ENCODE data around the gene TRAK1. TPM values are rescaled to one million over a fixed set of nuclear protein-coding genes. Genes with fewer than 3 reads are reported as not detected.
A peak's percentile ranks its signal among the peaks of the same experiment; 100 is the strongest.

The TRAK1 gene
- polyA plus RNA-seq, 1 donor: 36.2 TPM

DNA sequence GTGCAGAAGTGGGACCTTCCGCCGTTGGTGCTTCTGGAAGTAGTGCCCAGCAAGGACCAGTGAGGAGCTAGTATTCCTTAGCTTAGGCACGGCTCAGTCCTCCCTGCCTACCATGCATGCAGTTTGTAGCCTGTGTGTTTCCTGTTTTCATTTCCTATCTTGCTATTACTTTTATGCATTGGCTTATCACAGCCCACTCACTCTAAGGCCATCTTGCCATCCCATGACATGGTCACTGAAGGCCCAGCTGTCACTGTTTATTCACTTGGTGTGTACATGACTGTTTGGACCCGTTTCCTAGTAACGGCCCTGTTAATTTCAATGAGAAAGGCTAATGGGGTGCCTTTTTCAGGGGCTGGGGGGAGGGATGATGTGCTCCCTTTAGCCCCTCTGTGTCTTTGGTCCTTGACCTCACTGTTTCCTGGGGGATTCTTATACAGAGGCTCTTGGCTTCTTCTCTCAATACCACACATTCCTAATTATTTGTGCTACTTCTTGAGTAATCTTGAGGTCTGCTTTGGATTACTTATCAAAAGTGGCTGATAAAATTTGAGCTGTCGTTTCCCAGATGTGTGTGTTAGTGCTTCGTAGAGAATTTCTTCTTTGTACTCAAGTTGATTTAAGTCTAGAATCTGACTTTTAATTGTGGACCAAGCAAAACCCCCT is 24.5 kb upstream of the TRAK1 start:
- peak overlapping the region; percentile 43 for H3K27ac ChIP-seq (ENCODE audit: low read length)
- H3K4me3 ChIP-seq (ENCODE audit: low read length): no peak overlapping the region
- no peaks in the 10 kb centered on the region for H3K36me3 ChIP-seq (ENCODE audit: control insufficient read depth, insufficient read depth, low read length)
- no CpG with 5 or more reads among the region's 7 CpGs for WGBS (ENCODE audit: insufficient coverage, low lambda C conversion rate)
- DNase-seq: peak; percentile 64 to 75
- no peaks in the 10 kb centered on the region for H3K27me3 ChIP-seq (ENCODE audit: control insufficient read depth, insufficient read depth, low read length)
- H3K9me3 ChIP-seq (ENCODE audit: control insufficient read depth, low read depth, low read length): no peaks in the 10 kb centered on the region
- H3K4me1 ChIP-seq (ENCODE audit: control insufficient read depth, insufficient read depth, low read length): peaks cover 25% of the 10 kb centered on the region

DNA sequence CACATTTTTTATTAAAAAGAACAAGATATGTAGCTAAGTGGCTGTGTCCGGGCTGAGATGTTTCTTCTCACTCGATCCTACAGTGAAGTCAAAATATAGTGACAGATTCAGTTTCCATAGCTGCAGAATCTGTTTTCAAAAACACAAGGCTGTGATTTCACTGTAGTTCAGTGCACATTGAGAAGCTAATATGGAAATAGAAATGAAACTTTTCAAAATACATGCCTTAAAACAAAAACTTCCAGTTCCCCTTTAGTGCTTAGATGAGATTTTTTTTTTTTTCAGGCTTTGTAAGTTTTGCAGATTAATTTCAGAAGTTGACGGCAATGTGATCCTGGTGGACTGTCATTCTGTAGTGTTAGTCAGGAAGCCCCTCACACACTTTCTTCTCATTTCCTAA is 23.8 kb upstream of the TRAK1 start:
- 10% methylated on average over 2 of the region's 3 CpGs for WGBS (ENCODE audit: insufficient coverage, low lambda C conversion rate)
- Histone ChIP-seq H3K27me3 (ENCODE audit: control insufficient read depth, insufficient read depth, low read length) (no peaks in the 10 kb centered on the region), H3K4me1 (ENCODE audit: control insufficient read depth, insufficient read depth, low read length) (peaks cover 20% of the 10 kb centered on the region), H3K27ac (ENCODE audit: low read length) (peak overlapping the region; percentile 48), H3K36me3 (ENCODE audit: control insufficient read depth, insufficient read depth, low read length) (no peaks in the 10 kb centered on the region), H3K9me3 (ENCODE audit: control insufficient read depth, low read depth, low read length) (no peaks in the 10 kb centered on the region), H3K4me3 (ENCODE audit: low read length) (no peak overlapping the region)
- peak in 1 of 2 donors; percentile 64 for DNase-seq

DNA sequence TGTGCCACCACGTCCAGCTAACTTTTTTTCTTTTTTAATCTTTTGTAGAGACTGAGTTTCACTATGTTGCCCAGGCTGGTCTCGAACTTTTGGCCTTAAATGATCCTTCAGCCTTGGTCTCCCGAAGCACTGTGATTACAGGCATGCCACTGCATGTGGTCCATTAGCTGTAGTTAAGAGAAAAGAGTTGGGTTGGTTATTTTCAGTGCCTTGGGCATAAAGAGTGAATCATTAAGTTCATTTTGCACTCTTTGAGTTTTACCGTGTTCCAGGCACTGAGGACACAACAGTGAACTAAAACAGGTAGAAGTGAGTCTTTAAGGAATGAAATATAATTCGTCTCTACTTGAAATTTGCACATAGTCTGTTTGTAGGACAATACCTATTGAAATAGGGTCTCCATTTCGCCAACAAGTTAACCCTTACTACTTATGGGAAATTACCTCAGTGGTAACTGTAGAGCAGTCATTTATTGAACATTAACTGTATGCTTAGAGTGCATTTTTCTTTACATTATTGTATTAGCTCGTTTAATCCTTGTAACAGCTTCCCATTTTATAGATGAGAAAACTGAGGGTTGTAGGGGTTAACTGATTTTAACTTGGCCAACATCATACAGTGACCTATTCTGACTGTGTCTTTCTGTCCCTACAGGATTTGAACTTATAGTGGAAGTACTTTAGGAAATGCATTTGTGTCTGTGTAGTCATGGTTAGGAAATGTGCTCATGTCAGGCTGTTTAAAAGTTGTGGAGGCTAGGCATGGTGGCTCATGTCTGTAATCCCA is 22.7 kb upstream of the TRAK1 start:
- Histone ChIP-seq H3K4me1 (ENCODE audit: control insufficient read depth, insufficient read depth, low read length) (peaks cover 22% of the 10 kb centered on the region), H3K9me3 (ENCODE audit: control insufficient read depth, low read depth, low read length) (no peaks in the 10 kb centered on the region), H3K27me3 (ENCODE audit: control insufficient read depth, insufficient read depth, low read length) (no peaks in the 10 kb centered on the region), H3K36me3 (ENCODE audit: control insufficient read depth, insufficient read depth, low read length) (no peaks in the 10 kb centered on the region), H3K27ac (ENCODE audit: low read length) (no peak overlapping the region), H3K4me3 (ENCODE audit: low read length) (no peak overlapping the region)
- no peak for DNase-seq
- WGBS (ENCODE audit: insufficient coverage, low lambda C conversion rate): 90% methylated on average over 2 of the region's 7 CpGs

DNA sequence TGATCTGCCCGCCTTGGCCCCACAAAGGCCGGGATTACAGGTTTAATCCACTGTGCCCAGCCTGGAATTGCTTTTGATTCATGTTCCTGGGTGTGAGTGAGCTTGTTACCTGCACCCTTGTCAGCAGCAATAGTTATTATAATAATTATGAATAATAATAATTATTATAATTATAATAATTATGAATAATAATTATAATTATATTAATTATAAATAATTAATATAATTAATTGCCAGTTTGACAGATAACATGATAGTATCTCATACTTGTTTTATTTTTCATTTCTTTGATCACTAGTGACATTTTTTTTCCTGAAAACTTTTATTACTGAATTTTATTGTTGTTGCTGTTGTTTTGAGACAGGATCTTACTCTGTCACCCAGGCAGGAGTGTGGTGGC is 21.1 kb upstream of the TRAK1 start:
- DNase-seq: no peak
- H3K4me3 ChIP-seq (ENCODE audit: low read length): no peak overlapping the region
- H3K36me3 ChIP-seq (ENCODE audit: control insufficient read depth, insufficient read depth, low read length): no peaks in the 10 kb centered on the region
- no peak overlapping the region for H3K27ac ChIP-seq (ENCODE audit: low read length)
- peaks cover 22% of the 10 kb centered on the region for H3K4me1 ChIP-seq (ENCODE audit: control insufficient read depth, insufficient read depth, low read length)
- H3K9me3 ChIP-seq (ENCODE audit: control insufficient read depth, low read depth, low read length): no peaks in the 10 kb centered on the region
- WGBS (ENCODE audit: insufficient coverage, low lambda C conversion rate): no CpG with 5 or more reads among the region's 2 CpGs
- no peaks in the 10 kb centered on the region for H3K27me3 ChIP-seq (ENCODE audit: control insufficient read depth, insufficient read depth, low read length)

DNA sequence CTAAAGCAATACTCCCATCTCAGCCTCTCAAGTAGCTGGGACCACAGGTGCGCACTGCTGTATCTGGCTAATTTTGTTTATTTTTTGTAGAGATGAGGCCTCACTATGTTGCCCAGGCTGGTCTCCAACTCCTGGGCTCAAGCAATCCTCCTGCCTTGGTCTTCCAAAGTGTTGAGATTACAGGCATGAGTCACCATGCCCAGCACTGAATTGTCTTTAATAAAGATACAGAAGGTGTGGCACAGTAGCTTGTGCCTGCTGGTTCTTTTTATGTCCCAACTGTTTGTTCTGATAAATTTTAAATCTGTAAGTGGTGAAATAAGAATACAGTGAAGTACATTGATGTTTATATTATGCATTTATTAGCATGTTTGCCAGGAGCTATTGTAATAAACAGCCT is 20.6 kb upstream of the TRAK1 start:
- H3K9me3 ChIP-seq (ENCODE audit: control insufficient read depth, low read depth, low read length): no peaks in the 10 kb centered on the region
- H3K36me3 ChIP-seq (ENCODE audit: control insufficient read depth, insufficient read depth, low read length): no peaks in the 10 kb centered on the region
- no peak overlapping the region for H3K27ac ChIP-seq (ENCODE audit: low read length)
- H3K4me1 ChIP-seq (ENCODE audit: control insufficient read depth, insufficient read depth, low read length): peaks cover 22% of the 10 kb centered on the region
- H3K27me3 ChIP-seq (ENCODE audit: control insufficient read depth, insufficient read depth, low read length): no peaks in the 10 kb centered on the region
- peak in 1 of 2 donors; percentile 27 for DNase-seq
- H3K4me3 ChIP-seq (ENCODE audit: low read length): no peak overlapping the region
- no CpG with 5 or more reads among the region's 1 CpG for WGBS (ENCODE audit: insufficient coverage, low lambda C conversion rate)

DNA sequence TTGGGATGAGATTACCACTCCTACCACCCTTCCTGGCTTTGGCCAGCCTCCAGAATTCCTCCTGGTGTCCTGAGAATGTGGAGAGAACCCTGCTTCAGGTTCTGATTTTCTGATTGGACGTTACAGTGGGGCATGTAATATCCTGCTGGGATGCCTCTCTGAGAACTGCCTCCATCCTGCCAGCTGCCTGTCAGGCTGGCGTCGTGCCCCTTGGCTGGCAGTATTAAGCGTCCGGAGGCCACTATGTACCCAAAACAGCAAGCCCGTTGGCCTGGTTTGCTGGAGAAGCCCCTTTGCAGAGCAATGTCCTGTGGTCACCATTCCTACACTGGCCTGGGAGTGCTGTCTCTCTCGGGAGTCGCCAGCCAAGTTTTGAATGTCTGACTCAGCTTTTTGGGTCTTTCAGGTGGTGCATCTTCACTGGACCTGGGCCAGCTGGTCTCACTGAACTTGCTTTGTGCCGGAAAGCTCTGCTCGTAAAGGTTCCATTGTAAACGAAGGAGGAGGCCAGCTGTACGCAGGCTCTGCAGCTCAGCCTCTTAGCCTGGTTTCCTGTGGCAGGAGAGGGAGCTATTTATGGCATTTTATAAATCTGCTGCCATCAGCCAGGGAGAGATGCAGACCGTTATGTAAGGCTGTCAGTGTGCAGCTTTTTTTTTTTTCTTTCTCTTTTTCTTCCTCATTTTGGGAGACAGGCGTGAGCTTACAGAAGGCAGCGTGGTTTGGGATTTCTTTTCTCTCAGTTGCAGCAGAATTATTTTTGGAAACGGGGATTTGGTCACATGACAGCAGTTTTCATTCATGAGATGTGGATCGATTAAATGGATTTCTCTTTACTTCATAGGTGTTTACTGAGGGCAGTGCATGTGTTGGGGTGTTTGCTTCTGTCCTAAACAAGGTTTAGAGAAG is 19.0 kb upstream of the TRAK1 start:
- Histone ChIP-seq H3K9me3 (ENCODE audit: control insufficient read depth, low read depth, low read length) (no peaks in the 10 kb centered on the region), H3K4me3 (ENCODE audit: low read length) (no peak overlapping the region), H3K27ac (ENCODE audit: low read length) (peak overlapping the region; percentile 56), H3K4me1 (ENCODE audit: control insufficient read depth, insufficient read depth, low read length) (peaks cover 15% of the 10 kb centered on the region), H3K36me3 (ENCODE audit: control insufficient read depth, insufficient read depth, low read length) (no peaks in the 10 kb centered on the region), H3K27me3 (ENCODE audit: control insufficient read depth, insufficient read depth, low read length) (no peaks in the 10 kb centered on the region)
- peak; percentile 51 to 52 for DNase-seq
- WGBS (ENCODE audit: insufficient coverage, low lambda C conversion rate): 33% methylated on average over 1 of the region's 17 CpGs

DNA sequence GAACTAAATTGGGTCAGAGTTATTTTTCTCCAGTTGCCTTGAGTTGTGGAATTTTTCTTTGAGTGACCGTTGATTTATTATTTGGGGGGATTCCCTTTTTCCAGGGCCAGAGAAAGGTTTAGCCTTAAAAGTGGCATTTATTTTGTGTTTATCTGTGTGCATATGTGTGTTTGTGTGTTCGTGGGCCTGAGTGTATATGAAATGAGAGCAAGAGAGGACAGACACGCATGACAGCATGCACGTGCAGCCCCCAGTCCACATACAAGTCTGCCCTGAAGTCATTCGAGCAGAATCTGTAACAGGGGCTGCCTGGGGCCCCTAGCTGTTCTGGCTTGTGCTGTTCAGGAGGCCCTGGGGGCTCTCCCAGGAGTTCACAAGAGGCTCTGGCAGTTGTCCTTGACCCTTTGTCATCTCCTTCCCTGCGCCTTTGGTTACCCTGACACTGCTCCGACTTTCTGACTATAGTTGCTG is 18.3 kb upstream of the TRAK1 start:
- Histone ChIP-seq H3K9me3 (ENCODE audit: control insufficient read depth, low read depth, low read length) (no peaks in the 10 kb centered on the region), H3K4me3 (ENCODE audit: low read length) (no peak overlapping the region), H3K27me3 (ENCODE audit: control insufficient read depth, insufficient read depth, low read length) (no peaks in the 10 kb centered on the region), H3K36me3 (ENCODE audit: control insufficient read depth, insufficient read depth, low read length) (no peaks in the 10 kb centered on the region), H3K4me1 (ENCODE audit: control insufficient read depth, insufficient read depth, low read length) (peaks cover 11% of the 10 kb centered on the region), H3K27ac (ENCODE audit: low read length) (peak overlapping the region; percentile 56)
- WGBS (ENCODE audit: insufficient coverage, low lambda C conversion rate): no CpG with 5 or more reads among the region's 7 CpGs
- no peak for DNase-seq

DNA sequence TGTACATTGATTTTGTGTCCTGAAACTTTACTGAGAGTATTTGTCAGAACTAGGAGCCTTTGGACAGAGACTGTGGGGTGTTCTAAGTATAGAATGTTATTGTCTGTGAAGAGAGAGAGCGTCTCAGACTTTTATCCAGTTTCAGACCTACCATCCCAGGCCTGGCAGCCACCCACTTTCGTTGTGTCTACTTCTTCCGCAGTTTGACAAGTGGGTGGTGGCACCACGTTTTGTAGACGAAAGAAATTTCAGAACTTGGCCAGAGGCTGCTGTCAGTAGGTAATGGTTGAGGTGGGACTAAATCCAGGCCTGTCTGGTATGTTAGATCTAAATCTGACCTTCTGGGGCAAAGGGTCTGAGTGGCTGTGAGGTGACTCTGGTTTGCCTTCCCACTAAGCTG is 13.4 kb upstream of the TRAK1 start:
- WGBS (ENCODE audit: insufficient coverage, low lambda C conversion rate): no CpG with 5 or more reads among the region's 5 CpGs
- H3K4me3 ChIP-seq (ENCODE audit: low read length): no peak overlapping the region
- DNase-seq: no peak
- H3K9me3 ChIP-seq (ENCODE audit: control insufficient read depth, low read depth, low read length): no peaks in the 10 kb centered on the region
- H3K27ac ChIP-seq (ENCODE audit: low read length): no peak overlapping the region
- peaks cover 22% of the 10 kb centered on the region for H3K4me1 ChIP-seq (ENCODE audit: control insufficient read depth, insufficient read depth, low read length)
- H3K36me3 ChIP-seq (ENCODE audit: control insufficient read depth, insufficient read depth, low read length): no peaks in the 10 kb centered on the region
- no peaks in the 10 kb centered on the region for H3K27me3 ChIP-seq (ENCODE audit: control insufficient read depth, insufficient read depth, low read length)

DNA sequence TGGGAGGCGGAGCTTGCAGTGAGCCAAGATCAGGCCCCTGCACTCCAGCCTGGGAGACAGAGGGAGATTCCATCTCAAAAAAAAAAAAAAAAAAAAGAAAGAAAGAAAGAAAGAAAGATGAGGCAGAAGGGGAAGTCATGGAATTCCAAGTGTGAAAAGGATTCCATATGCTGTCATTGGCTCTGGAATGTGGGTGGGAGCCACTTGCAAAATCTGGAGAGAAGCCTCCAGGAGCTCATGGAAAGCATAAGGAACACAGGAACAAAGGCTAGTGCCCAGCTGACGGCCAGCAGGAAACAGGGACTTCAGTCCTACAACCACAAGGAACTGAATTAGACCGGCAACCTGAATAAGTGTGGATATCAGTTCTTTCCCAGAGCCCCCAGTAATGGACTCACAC is 12.5 kb upstream of the TRAK1 start:
- Histone ChIP-seq H3K4me3 (ENCODE audit: low read length) (no peak overlapping the region), H3K36me3 (ENCODE audit: control insufficient read depth, insufficient read depth, low read length) (no peaks in the 10 kb centered on the region), H3K27me3 (ENCODE audit: control insufficient read depth, insufficient read depth, low read length) (no peaks in the 10 kb centered on the region), H3K27ac (ENCODE audit: low read length) (no peak overlapping the region), H3K9me3 (ENCODE audit: control insufficient read depth, low read depth, low read length) (no peaks in the 10 kb centered on the region), H3K4me1 (ENCODE audit: control insufficient read depth, insufficient read depth, low read length) (peaks cover 20% of the 10 kb centered on the region)
- DNase-seq: no peak
- WGBS (ENCODE audit: insufficient coverage, low lambda C conversion rate): no CpG with 5 or more reads among the region's 3 CpGs
